Activated naive CD4-positive, alpha-beta T cell treated with anti-CD3 and anti-CD28 coated beads, Interleukin-2, amount 10 ng/mL, durations not matched to agents 7 days and 5 days (primary cell): ENCODE measurements around the gene DDX20.

Source experiments
- CTCF ChIA-PET: fragments of 350-600 bp; sonication (Branson Sonifier 250); formaldehyde crosslinking; loops from one replicate; lab custom pipeline; 2021; ENCODE audit warnings: antibody characterized with exemption; lab: Charles Lee
- DNase-seq: peaks from one replicate; pipeline ENCODE4 v3.0.0-alpha.2; 2020
- H3K27ac Mint-ChIP-seq: one replicate; pipeline ENCODE4 v1.8.0; 2021; ENCODE audit warnings: mild to moderate bottlenecking, moderate library complexity, mixed read lengths
- H3K27me3 Mint-ChIP-seq: one replicate; pipeline ENCODE4 v1.8.0; 2021; ENCODE audit warnings: mild to moderate bottlenecking, mixed read lengths
- H3K36me3 Mint-ChIP-seq: one replicate; pipeline ENCODE4 v1.8.0; 2021; ENCODE audit warnings: mixed read lengths
- H3K4me1 Mint-ChIP-seq: one replicate; pipeline ENCODE4 v1.8.0; 2021; ENCODE audit warnings: mixed read lengths
- H3K4me3 Mint-ChIP-seq: one replicate; pipeline ENCODE4 v1.8.0; 2021; ENCODE audit warnings: mild to moderate bottlenecking, moderate library complexity, mixed read lengths
- H3K9me3 Mint-ChIP-seq: one replicate; pipeline ENCODE4 v1.8.0; 2021; ENCODE audit warnings: mixed read lengths

Gene DDX20

DNA sequence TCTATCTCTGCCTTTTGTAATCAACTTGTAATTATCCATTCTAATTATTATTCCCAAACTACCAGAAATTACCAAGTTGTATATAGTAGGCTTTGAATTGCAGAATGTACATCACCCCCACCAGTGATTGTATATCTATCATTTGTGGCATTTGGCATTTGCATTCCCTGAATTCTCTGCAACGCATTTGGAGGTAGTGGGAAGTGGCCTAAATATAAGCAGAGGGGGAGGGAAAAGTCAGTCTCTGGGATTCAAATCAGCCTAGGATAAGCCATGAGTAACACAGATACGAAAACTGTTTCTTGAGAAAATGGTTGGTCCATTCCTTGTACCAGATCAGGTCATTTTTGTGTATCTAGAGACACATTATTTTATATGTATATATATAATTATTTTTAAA is 20.7 kb downstream of the DDX20 start:
- CTCF ChIA-PET: no interaction called here
- no peaks in the 10 kb centered on the region for H3K36me3 Mint-ChIP-seq
- H3K27ac Mint-ChIP-seq: no peak overlapping the region
- H3K4me1 Mint-ChIP-seq: no peaks in the 10 kb centered on the region
- DNase-seq: no peak
- H3K27me3 Mint-ChIP-seq: peaks cover 20% of the 10 kb centered on the region
- H3K4me3 Mint-ChIP-seq: no peak overlapping the region
- no peaks in the 10 kb centered on the region for H3K9me3 Mint-ChIP-seq

DNA sequence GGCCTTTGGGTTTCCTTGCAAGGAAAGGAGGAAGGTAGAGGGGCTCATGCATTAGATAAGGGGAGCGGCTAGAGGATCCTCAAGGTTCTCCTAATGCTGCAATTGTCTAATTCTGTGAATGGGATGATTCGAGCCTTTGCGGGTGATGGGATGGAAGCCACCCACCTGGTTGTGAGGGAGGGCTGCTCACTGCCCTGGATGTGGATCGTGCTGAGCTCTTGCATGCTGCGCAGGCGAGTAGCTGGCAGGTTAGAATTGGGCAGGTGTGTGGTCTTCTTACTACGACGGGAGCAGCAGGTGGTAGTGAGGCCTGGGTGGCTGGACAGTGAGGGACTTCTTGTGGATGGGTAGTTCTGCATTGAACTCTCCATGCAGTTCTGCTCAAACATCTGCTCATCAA is 21.2 kb downstream of the DDX20 start:
- Mint-ChIP-seq H3K36me3 (no peaks in the 10 kb centered on the region), H3K27me3 (peaks cover 20% of the 10 kb centered on the region), H3K4me1 (no peaks in the 10 kb centered on the region), H3K4me3 (no peak overlapping the region), H3K27ac (no peak overlapping the region), H3K9me3 (no peaks in the 10 kb centered on the region)
- no peak for DNase-seq
- CTCF ChIA-PET: no interaction called here

DNA sequence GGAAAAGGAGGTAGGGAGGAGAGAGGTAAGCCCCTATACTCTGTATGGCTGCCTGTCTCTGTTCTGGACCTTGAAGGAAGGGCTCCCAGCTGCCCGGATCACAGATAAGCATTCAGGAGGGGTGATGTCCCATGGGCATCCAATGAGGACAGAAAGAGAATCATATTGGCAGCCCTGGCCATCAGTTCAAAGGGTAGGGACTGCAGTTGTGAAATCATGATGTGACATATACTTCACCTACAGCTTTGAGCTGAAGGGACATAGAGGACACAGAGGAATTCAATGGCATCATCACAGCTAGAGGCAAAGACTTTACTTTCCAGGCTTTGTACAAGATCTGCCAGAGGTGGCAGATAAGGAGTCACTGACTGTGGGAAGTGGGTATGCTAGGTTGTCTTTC is 21.6 kb downstream of the DDX20 start:
- CTCF ChIA-PET: no interaction called here
- H3K36me3 Mint-ChIP-seq: no peaks in the 10 kb centered on the region
- no peak overlapping the region for H3K27ac Mint-ChIP-seq
- no peak for DNase-seq
- H3K4me1 Mint-ChIP-seq: no peaks in the 10 kb centered on the region
- H3K27me3 Mint-ChIP-seq: peaks cover 20% of the 10 kb centered on the region
- no peaks in the 10 kb centered on the region for H3K9me3 Mint-ChIP-seq
- H3K4me3 Mint-ChIP-seq: no peak overlapping the region

DNA sequence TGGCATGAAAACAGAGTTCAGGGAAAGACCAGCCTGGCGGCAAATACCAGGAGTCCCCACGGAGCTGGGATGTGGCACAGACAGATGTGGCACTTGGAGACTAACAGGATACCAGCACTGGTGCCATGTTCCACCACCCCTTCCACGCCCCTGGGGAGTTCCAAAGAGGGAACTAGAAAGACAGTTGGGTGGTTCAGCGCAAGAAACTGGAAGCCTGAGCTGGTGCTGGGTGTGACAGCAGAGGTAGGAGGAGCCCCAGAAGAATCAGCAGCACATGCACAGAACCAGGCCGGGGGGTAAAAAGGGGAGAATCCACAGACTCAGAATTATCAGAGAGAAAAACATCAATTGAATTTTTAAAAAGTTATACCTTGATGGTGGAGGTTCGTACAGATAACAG is 22.4 kb downstream of the DDX20 start:
- Mint-ChIP-seq H3K27ac (no peak overlapping the region), H3K9me3 (no peaks in the 10 kb centered on the region), H3K36me3 (no peaks in the 10 kb centered on the region), H3K27me3 (peaks cover 20% of the 10 kb centered on the region), H3K4me1 (no peaks in the 10 kb centered on the region), H3K4me3 (no peak overlapping the region)
- DNase-seq: no peak
- CTCF ChIA-PET: no interaction called here

DNA sequence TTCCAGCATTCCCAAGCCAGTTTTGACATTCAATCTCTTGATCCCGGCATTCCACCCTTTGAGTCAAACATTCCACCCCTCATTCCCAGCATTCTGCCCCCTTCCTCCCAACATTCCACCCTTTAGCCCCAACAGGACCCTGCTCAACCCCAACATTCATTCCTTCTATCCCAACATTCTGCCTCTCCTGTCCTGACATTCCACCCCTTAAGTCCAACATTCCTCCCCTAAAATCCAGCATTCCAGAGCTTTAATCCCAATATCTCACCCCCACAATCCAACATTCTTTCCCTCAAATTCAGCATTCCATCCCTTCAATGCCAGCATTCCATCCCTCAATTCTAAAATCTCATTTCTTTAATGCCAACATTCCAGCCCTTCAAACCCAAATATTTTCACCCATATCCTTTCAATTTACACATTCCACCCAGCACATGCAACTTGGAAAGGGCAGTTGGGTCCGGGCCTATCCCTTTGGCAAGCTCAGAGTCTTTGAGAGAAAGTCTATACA is 22.9 kb downstream of the DDX20 start:
- no peak overlapping the region for H3K4me3 Mint-ChIP-seq
- no peak for DNase-seq
- CTCF ChIA-PET: no interaction called here
- no peaks in the 10 kb centered on the region for H3K36me3 Mint-ChIP-seq
- peaks cover 20% of the 10 kb centered on the region for H3K27me3 Mint-ChIP-seq
- H3K4me1 Mint-ChIP-seq: no peaks in the 10 kb centered on the region
- no peaks in the 10 kb centered on the region for H3K9me3 Mint-ChIP-seq
- no peak overlapping the region for H3K27ac Mint-ChIP-seq

DNA sequence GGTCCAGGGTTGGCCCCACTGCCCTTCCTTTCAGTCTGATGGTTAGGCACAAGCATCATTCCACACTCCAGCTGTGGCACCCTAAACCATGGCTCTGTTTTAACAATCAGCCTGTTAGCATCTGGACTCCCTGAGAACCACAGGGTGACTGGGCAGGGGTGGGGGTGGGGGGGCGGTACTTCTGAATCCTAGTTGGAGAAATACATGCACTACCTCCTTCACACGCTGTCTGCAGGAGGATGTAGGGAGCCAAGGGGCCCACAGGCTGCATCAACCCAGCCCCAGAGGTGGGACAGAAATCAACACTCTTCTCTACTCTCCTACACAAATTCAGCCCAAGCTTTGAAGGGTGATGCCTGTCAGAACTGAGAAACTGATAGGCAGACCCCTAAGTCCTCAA is 23.8 kb downstream of the DDX20 start:
- Mint-ChIP-seq H3K27me3 (peaks cover 20% of the 10 kb centered on the region), H3K27ac (no peak overlapping the region), H3K36me3 (no peaks in the 10 kb centered on the region), H3K4me1 (no peaks in the 10 kb centered on the region), H3K9me3 (no peaks in the 10 kb centered on the region), H3K4me3 (no peak overlapping the region)
- DNase-seq: no peak
- CTCF ChIA-PET: interaction anchor here (1.3 kb wide), 1 partner anchor 10 kb away, joined by 4 read pairs; no protein-coding TSS in a partner anchor

DNA sequence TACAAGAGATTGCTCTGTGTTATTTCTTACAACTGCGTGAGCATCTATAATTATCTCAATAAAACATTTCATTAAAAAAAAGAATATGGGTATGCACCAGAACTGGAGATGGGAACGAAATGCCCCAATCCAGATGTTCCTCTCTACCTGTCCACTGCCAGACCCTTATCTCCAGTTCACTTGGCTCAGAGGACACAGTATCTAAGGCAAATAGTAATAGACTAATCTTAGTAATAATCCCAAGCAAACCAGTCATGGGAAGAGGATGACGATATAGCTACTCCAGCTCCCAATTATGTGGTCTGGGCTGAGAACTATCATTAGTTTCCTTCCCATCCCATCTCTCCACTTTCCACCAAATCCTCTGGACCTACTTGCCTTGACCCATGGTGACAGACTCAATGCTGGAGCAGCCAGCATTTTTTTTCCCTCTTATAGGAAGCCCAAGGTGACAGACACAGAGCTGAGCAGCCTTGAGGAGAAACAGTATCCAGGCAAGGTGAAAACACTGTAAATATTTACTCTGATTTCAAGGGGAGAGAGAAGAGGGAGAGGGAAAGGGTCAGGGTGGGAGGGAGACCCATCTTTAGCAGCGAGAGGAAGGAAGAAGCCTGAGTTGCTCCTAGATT is 28.7 kb downstream of the DDX20 start:
- Mint-ChIP-seq H3K27ac (no peak overlapping the region), H3K4me1 (no peaks in the 10 kb centered on the region), H3K4me3 (no peak overlapping the region), H3K9me3 (no peaks in the 10 kb centered on the region), H3K36me3 (no peaks in the 10 kb centered on the region), H3K27me3 (peaks cover 27% of the 10 kb centered on the region)
- CTCF ChIA-PET: interaction anchor here (1.6 kb wide), 1 partner anchor 15 kb away, joined by 6 read pairs; no protein-coding TSS in a partner anchor
- DNase-seq: no peak

DNA sequence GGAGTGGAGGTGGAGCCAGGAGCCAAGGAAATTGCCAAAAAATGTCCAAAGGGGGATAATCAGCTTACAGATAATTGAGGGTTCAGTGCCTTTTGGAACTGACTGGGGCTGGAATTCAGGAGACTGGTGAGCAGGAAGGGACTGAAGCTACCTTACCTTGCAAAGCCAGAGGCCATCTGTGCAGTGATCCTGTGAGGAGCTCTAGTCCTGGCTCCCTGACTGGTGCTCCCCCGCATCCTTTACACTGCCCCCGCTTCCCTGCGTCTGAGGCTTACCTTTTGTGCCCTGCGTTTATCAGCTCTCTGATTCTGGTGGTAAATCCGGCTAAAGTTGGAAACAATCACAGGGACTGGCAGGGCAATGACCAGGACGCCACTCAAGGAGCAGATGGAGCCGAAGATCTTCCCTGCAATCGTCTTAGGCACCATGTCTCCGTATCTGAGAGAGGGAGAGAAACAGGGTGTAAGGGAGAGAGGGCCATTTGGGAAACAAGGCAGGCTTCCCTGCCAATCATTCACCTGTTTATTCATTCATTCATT is 31.0 kb downstream of the DDX20 start:
- no peak for DNase-seq
- H3K4me3 Mint-ChIP-seq: no peak overlapping the region
- CTCF ChIA-PET: no interaction called here
- H3K27me3 Mint-ChIP-seq: peaks cover 22% of the 10 kb centered on the region
- no peaks in the 10 kb centered on the region for H3K4me1 Mint-ChIP-seq
- H3K27ac Mint-ChIP-seq: no peak overlapping the region
- H3K9me3 Mint-ChIP-seq: no peaks in the 10 kb centered on the region
- H3K36me3 Mint-ChIP-seq: no peaks in the 10 kb centered on the region

DNA sequence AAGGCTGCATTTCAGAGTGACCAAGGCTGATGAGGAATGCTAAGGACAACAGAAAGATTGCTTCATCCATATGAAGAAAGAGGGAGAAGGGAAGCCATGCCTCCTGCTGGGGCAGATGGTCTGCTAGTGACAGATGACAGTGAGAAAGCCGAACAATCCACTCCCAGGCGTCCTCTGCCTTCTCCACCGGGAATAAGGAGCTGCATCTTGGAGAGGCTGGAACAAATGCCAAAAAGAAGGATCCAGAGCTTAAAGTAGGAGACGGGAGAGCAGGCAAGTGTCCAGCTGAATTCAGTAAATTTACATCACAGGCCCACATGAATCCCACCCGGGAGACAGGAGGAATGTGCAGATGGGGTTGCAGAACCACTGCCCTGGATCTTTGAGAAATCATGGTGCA is 33.4 kb downstream of the DDX20 start:
- no peak overlapping the region for H3K4me3 Mint-ChIP-seq
- no peaks in the 10 kb centered on the region for H3K4me1 Mint-ChIP-seq
- H3K27me3 Mint-ChIP-seq: peaks cover 30% of the 10 kb centered on the region
- no peak for DNase-seq
- CTCF ChIA-PET: no interaction called here
- no peak overlapping the region for H3K27ac Mint-ChIP-seq
- H3K9me3 Mint-ChIP-seq: no peaks in the 10 kb centered on the region
- H3K36me3 Mint-ChIP-seq: no peaks in the 10 kb centered on the region

DNA sequence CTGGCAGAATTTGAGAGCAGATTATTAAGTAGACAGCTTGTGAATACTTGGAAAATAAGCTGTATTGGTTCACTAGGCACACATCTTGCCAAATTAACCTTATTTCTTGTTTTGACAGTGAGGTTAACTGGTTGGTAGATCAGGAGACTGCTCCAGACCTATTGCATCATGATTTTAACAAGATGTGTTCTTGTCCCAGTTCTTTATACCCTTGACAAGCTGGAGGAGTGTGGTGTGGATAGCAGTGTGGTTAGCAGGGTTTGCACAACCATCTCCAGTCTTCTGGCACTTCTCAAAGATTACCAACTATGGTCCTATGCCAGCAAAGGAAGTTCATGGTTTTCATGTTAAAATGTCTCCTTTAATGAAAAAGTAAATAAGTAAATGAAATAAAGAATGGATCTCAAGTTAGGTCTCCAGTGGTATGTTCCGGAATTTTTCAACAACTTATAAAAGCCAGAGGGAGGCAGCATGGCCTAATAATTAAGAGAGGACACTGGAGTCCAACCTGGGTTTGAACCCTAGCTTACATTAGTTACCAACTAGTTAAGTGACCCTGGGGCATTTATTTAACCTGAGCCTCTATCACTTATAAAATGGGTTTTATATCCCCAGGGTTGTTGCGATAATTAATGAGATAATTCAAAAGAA is 34.1 kb downstream of the DDX20 start:
- DNase-seq: no peak
- Mint-ChIP-seq H3K4me1 (no peaks in the 10 kb centered on the region), H3K4me3 (no peak overlapping the region), H3K9me3 (no peaks in the 10 kb centered on the region), H3K27ac (no peak overlapping the region), H3K36me3 (no peaks in the 10 kb centered on the region), H3K27me3 (peaks cover 37% of the 10 kb centered on the region)
- CTCF ChIA-PET: no interaction called here

DNA sequence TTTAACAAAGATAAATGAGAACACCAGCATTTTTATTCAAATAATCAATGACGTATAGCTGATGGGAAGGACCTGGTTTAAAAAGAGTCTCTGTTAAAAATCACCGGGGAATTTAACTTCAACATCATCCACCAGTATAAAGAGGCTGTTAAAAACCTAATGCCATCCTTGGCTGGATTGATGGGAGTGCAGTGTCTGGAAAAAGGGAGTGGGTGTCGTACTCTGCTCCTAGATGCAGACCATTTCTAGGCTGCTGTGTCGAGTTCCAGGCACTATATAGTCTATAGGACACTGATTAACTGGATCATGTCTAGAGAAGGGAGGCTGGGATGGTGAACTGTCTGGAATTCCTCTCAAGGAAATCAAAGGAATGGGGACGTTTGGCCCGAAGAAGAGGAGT is 36.1 kb downstream of the DDX20 start:
- Mint-ChIP-seq H3K4me3 (no peak overlapping the region), H3K9me3 (no peaks in the 10 kb centered on the region), H3K27me3 (peaks cover 39% of the 10 kb centered on the region), H3K4me1 (no peaks in the 10 kb centered on the region), H3K36me3 (no peaks in the 10 kb centered on the region), H3K27ac (no peak overlapping the region)
- DNase-seq: no peak
- CTCF ChIA-PET: no interaction called here

DNA sequence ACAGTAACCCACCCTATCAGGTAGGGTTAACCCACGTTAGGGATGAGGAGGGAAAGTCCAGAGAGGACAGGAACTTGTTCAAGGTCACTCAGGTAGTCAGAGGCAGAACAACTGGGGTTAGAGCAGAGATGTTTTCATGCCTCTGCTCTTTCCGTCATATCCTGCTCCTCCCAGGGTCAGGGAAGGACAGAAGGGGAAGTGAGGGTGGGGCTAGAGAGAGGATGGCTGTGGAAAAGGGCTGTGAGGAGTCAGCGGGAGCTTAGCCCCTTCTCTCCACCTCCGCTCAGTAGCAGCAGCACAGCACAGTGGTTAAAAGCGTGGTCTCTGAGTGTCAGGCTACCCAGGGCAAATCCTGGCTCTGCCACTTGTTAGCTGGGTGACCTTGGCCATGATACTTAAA is 36.5 kb downstream of the DDX20 start:
- Mint-ChIP-seq H3K9me3 (no peaks in the 10 kb centered on the region), H3K27ac (no peak overlapping the region), H3K36me3 (no peaks in the 10 kb centered on the region), H3K4me3 (no peak overlapping the region), H3K4me1 (no peaks in the 10 kb centered on the region), H3K27me3 (peaks cover 38% of the 10 kb centered on the region)
- DNase-seq: no peak
- CTCF ChIA-PET: no interaction called here

DNA sequence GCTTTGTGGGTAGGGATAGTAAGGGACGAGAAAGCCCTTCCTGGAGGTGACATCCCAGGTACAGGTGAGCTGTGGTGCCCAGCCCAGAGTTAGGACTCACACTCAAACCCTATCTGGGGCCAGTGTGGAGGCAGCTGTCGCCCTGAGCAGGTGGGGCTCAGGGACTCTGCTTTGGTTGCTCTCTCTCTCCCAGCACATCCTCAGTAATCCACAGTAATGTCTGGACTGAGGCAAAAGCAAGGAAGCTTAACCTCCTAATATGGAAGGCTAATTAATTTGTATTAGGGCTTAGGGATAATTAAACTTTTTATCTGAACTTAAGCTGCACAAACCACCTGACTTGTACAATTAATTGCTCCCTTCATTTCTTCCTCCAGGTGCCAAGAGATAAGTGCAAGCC is 38.2 kb downstream of the DDX20 start:
- H3K27me3 Mint-ChIP-seq: peaks cover 31% of the 10 kb centered on the region
- CTCF ChIA-PET: no interaction called here
- DNase-seq: no peak

DNA sequence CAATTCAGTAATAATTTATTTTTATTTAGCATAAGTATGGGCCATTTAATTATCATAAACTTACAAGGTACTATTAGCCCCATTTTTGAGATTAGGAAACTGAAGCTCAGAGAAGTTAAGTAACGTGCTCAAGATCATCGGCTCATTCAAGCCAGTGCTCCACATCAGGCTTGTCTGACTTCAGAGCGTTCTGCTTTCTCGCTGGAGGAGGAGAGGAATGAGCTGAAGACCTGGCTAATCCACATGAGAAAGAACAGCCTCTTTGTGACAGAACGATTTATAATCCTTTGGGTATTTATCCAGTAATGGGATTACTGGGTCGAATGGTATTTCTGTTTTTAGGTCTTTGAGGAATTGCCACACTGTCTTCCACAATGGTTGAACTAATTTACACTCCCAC is 39.7 kb downstream of the DDX20 start:
- no peaks in the 10 kb centered on the region for H3K4me1 Mint-ChIP-seq
- no peak overlapping the region for H3K4me3 Mint-ChIP-seq
- H3K27ac Mint-ChIP-seq: no peak overlapping the region
- peaks cover 27% of the 10 kb centered on the region for H3K27me3 Mint-ChIP-seq
- H3K36me3 Mint-ChIP-seq: no peaks in the 10 kb centered on the region
- CTCF ChIA-PET: no interaction called here
- H3K9me3 Mint-ChIP-seq: no peaks in the 10 kb centered on the region
- DNase-seq: no peak

More for the DNA sequence above, 38.2 kb downstream of the DDX20 start:
- H3K36me3 Mint-ChIP-seq: no peaks in the 10 kb centered on the region
- H3K27ac Mint-ChIP-seq: no peak overlapping the region
- H3K4me1 Mint-ChIP-seq: no peaks in the 10 kb centered on the region
- no peaks in the 10 kb centered on the region for H3K9me3 Mint-ChIP-seq
- no peak overlapping the region for H3K4me3 Mint-ChIP-seq

DNA sequence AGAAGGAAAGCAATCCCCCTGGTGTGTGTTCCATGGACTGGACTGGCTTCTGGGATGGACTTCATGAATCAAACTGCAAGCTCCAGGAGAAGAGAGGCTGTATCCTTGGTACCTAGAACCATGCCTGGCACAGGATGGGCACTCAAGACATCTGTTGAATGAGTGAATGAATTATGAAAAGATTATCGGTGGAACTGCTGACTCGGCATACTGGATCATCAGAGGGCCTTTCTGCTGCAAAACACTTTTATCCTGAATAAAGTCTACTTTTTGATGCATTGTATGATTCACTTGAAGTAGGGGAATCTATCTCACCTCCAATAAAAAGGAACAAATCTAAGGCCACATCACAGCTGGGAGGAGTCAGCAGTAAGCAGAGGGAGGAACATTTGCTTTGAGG is 42.9 kb downstream of the DDX20 start:
- no peak overlapping the region for H3K27ac Mint-ChIP-seq
- H3K36me3 Mint-ChIP-seq: no peaks in the 10 kb centered on the region
- no peak overlapping the region for H3K4me3 Mint-ChIP-seq
- peaks cover 23% of the 10 kb centered on the region for H3K27me3 Mint-ChIP-seq
- H3K4me1 Mint-ChIP-seq: no peaks in the 10 kb centered on the region
- CTCF ChIA-PET: no interaction called here
- H3K9me3 Mint-ChIP-seq: no peaks in the 10 kb centered on the region
- DNase-seq: no peak
